ENCODE data around the gene TYRP1.

DNA sequence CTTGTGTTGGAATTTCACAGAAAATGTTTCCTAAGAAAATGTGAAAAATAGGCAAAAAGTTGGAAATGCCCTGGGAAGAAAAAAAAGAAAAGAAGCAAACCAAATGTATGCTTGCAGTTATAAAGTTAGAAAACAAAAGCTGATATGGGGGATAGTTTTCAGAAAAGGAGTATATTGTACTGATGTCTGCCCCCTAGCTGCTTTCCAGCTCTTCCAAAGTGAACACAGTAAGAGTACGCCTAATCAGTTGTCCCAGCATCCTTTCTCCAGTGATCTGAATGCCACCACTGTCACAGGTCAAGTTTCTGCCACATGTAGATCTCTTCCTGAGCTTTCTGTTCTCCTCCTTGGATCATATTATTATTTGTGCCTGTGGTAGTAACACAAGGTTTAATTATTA, 5.8 kb downstream of the TYRP1 start:
- TF ChIP-seq POLR2A (IDR thresholded peaks at IDR 0.05; ENCODE audit: low read length), result no peak
- no peak for TF ChIP-seq GATA1 (IDR thresholded peaks at IDR 0.05; ENCODE audit: low read depth, low read length)

Measured in erythroblast (primary cell).